Measurements from ENCODE around the gene RAB33B. TPM values are rescaled to one million over a fixed set of nuclear protein-coding genes. Genes with fewer than 3 reads are reported as not detected.

RAB33B gene
- total RNA-seq (ENCODE audit: low replicate concordance) = 11.7 and 14.7 TPM in 2 replicates

GRCh38 chr4:139454111-139455045 lies at the start of gene RAB33B:
Gene RAB33B (plus strand): TSS chr4:139454121. CDS start chr4:139454196, 75 bp downstream.

Other genes with a start within 250 kb of the RAB33B start
- 4.9 and 90.6 TPM in 2 replicates for gene MGARP, start 173.9 kb upstream of the RAB33B start, total RNA-seq (ENCODE audit: low replicate concordance)
- 14.2 and 21.9 TPM in 2 replicates for gene NAA15, start 152.6 kb upstream of the RAB33B start, total RNA-seq (ENCODE audit: low replicate concordance)
- 31.2 and 77.0 TPM in 2 replicates for gene NDUFC1, start 151.6 kb upstream of the RAB33B start, total RNA-seq (ENCODE audit: low replicate concordance)
- 54.5 and 180 TPM in 2 replicates for gene SETD7, start 102.1 kb downstream of the RAB33B start, total RNA-seq (ENCODE audit: low replicate concordance)
- 1.4 and 21.6 TPM in 2 replicates for gene MGST2, start 211.7 kb downstream of the RAB33B start, total RNA-seq (ENCODE audit: low replicate concordance)